WTC11 (cell line): Measurements from ENCODE around the gene WNT7A.

Experiments
- FOXJ3 ChIP-seq: sonication (generic); formaldehyde crosslinking; IDR thresholded peaks from 2 replicates; pipeline ENCODE4 v1.9.0; 2021; ENCODE audit warnings: missing genetic modification reagents, mild to moderate bottlenecking, borderline replicate concordance
- MAX ChIP-seq: sonication (generic); formaldehyde crosslinking; IDR thresholded peaks from 2 replicates; pipeline ENCODE4 v1.8.0; 2022; ENCODE audit warnings: mild to moderate bottlenecking, missing genetic modification reagents
- ZBTB21 ChIP-seq: sonication (generic); formaldehyde crosslinking; IDR thresholded peaks from 2 replicates; pipeline ENCODE4 v1.8.1; 2023; ENCODE audit warnings: mild to moderate bottlenecking, missing genetic modification reagents, borderline replicate concordance
- ZNF121 ChIP-seq: sonication (generic); formaldehyde crosslinking; IDR thresholded peaks from 2 replicates; pipeline ENCODE4 v1.8.0; 2023; ENCODE audit warnings: missing genetic modification reagents

GRCh38 chr3:13879102-13879945 is 547 bp downstream of the WNT7A start:
- TF ChIP-seq ZNF121 (CRISPR knock-in tag), result no peak
- TF ChIP-seq FOXJ3 (CRISPR knock-in tag), result no peak
- TF ChIP-seq ZBTB21, result no peak
- TF ChIP-seq MAX (CRISPR knock-in tag), result no peak
